Stimulated activated CD8-positive, alpha-beta memory T cell treated with anti-CD3 and anti-CD28 coated beads, Interleukin-12 subunit alpha, Interleukin-12 subunit beta, amount 100 ng/mL, for 4 hours (primary cell): ENCODE data around the gene CTDSP2.
"Not testable (repeated sequence)": the region's sequence is repeated elsewhere in the genome, so short reads cannot be mapped to it uniquely, and the experiment has no call there.

Source experiments
- DNase-seq: peaks from one replicate; pipeline ENCODE4 v3.0.0-alpha.2; 2020; ENCODE audit warnings: low read depth

Gene CTDSP2

GRCh38 chr12:57781244-57781643 lies 65.3 kb downstream of the CTDSP2 start:
- no peak for DNase-seq

DNA sequence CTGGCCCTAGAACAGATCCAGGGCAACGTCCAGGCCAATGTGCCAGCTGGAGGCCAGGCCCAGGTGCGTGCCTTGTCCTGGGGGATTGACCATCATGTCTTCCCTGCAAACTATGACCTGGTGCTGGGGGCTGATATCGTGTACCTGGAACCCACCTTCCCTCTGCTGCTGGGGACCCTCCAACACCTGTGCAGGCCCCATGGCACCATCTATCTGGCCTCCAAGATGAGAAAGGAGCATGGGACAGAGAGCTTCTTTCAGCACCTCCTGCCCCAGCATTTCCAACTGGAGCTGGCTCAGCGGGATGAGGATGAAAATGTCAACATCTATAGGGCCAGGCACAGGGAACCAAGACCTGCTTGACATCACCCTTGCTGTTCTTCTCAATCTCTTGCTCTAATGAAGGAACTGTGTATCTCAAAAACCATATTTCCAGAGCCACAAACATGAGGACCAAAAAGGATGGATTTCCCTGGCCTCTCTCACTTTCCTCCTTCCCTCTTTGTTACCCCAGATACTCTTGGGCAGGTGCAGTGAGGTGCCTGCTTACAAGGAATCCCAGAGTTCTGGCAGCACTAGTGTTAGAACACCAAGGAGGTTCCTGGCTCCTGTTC lies 66.1 kb downstream of the CTDSP2 start:
- no peak for DNase-seq

GRCh38 chr12:57779736-57780135 lies 66.8 kb downstream of the CTDSP2 start:
- no peak for DNase-seq

GRCh38 chr12:57777911-57778310 lies 68.6 kb downstream of the CTDSP2 start:
- no peak for DNase-seq

DNA sequence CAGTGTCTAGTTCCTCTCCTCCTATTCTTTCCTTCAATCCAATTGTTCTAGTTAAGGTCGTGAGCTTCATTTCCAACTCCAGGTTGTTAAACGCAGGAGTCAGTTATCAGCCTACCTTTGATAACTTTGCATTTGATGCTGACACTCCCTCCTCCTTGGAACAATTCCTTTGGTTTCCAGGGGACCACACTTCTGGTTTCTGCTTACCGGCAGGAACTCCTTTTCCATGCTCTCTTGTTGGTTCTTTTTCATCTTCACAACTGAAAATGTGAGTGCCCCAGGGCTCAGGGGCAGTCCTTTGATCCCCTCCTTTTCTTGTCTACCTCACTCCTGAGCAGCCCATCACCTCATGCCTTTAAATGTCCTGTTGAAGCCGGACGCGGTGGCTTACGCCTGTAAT lies 69.2 kb downstream of the CTDSP2 start:
- no peak for DNase-seq

DNA sequence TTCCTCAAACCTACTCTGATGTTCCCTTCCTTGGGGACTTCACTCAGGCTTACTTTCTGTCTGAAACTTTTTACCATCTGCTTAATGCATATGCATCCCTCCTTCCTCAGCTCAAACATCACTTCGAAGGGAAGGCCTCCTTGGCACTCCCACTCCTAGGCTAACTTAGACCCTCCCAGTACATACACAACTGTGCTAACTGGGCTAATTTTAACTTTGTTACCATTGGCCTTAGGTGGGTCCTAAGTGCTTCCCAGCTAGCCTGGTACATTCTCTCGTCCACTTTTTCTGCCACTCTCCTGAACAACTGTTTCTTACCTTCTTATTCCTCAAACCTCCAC lies 70.3 kb downstream of the CTDSP2 start:
- no peak for DNase-seq

GRCh38 chr12:57775563-57776246 lies 70.8 kb downstream of the CTDSP2 start:
- DNase-seq = no peak

DNA sequence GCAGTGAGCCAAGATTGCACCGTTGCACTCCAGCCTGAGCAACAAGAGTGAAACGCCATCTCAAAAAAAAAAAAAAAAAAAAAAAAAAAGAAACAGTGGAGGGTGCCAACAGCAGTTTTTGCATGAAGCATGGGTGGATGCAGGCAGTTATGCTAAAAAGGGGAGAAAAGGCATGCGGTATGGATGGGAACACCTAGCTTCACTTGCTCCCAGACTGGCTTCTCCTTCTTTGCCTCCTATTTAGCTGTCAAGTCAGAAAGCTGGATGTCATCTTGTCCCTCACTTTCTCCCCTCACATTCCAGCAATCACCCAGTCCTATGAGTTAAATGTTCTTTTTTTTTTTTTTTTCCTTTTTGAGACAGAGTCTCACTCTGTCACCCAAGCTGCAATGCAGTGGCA lies 71.5 kb downstream of the CTDSP2 start:
- no peak for DNase-seq

GRCh38 chr12:57774634-57775033 lies 71.9 kb downstream of the CTDSP2 start:
- DNase-seq = not testable (repeated sequence)

DNA sequence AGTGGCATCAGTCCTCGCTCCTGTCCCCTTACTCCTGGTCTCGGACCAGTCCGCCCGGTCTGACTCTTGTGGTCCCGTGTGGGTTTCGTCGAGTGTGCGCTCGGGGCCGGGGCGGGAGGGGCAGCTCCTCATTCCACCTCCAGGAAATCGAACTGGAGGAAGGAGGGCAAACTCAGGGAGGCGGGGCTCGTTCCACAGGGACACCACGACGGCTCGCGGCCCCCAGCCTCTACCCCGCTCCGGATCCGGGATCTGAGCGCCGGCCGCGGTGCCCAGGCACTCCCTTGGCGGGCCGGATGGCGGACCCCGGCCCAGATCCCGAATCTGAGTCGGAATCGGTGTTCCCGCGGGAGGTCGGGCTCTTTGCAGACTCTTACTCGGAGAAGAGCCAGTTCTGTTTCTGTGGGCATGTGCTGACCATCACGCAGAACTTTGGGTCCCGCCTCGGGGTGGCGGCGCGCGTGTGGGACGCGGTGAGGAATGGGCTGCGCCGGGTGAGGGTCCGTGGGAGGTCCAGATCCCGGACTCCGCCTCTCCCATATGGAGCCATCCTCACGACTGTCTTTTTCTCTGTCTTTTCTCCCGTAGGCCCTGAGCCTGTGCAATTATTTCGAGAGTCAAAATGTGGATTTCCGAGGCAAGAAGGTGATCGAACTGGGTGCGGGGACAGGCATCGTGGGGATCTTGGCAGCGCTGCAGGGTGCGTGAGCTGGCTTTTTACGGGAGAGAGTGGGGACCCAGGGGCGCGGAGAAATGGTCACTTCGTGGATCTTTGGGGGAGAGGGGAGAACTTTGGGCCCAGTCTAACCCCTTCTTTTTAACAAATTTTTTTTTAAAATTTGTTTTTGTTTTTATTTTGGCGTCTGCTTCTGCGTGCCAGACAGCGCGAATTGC lies 73.9 kb downstream of the CTDSP2 start, which contains the start of gene EEF1AKMT3:
TSS of gene EEF1AKMT3 (plus strand) at position 186 of the 894 bp plus-strand sequence. CDS start at position 297, 111 bp downstream.
- DNase-seq = no peak

GRCh38 chr12:57771873-57772428 lies 74.6 kb downstream of the CTDSP2 start, which contains the start of gene METTL1:
Gene METTL1, minus strand, starts transcription at chr12:57772105. Its CDS starts 22 bp downstream, at chr12:57772083.
- DNase-seq = peak; percentile 88

GRCh38 chr12:57771236-57771872 lies 75.2 kb downstream of the CTDSP2 start:
- DNase-seq = peak; percentile 76

GRCh38 chr12:57770734-57771133 lies 75.8 kb downstream of the CTDSP2 start:
- no peak for DNase-seq
